GM21423 (cell line): ENCODE results near the gene OSBPL2.

ENCODE experiments used
- ATAC-seq: cut with Tn5 transposase; IDR thresholded peaks from one replicate; pipeline ENCODE4 v1.9.1; 2021; ENCODE audit warnings: mild to moderate bottlenecking, moderate library complexity; ENCODE audit not compliant: unreplicated experiment

The OSBPL2 gene

GRCh38 chr20:62237801-62238568 lies at the start of gene OSBPL2:
Gene OSBPL2, plus strand, starts transcription at chr20:62238521. Its CDS starts 17,664 bp downstream, at chr20:62256185.
- peak; percentile 98 for ATAC-seq

- no peak for ATAC-seq
Measured at GRCh38 chr20:62190639-62191411, 47.5 kb upstream of the OSBPL2 start.

- no peak for ATAC-seq
Measured at GRCh38 chr20:62191781-62192559, 46.4 kb upstream of the OSBPL2 start.

GRCh38 chr20:62192635-62193034 lies 45.7 kb upstream of the OSBPL2 start:
- ATAC-seq = no peak

- ATAC-seq = no peak
Measured at GRCh38 chr20:62193079-62194025, 45.0 kb upstream of the OSBPL2 start.

- ATAC-seq = no peak
Measured at GRCh38 chr20:62195075-62195405, 43.3 kb upstream of the OSBPL2 start.

- ATAC-seq = no peak
Measured at GRCh38 chr20:62195736-62196135, 42.6 kb upstream of the OSBPL2 start.

- ATAC-seq = no peak
Measured at GRCh38 chr20:62196286-62196685, 42.0 kb upstream of the OSBPL2 start.

- no peak for ATAC-seq
Measured at GRCh38 chr20:62197311-62197710, 41.0 kb upstream of the OSBPL2 start.

GRCh38 chr20:62197801-62198200 lies 40.5 kb upstream of the OSBPL2 start:
- ATAC-seq = no peak

- ATAC-seq = no peak
Measured at GRCh38 chr20:62198496-62198895, 39.8 kb upstream of the OSBPL2 start.

GRCh38 chr20:62198931-62199330 lies 39.4 kb upstream of the OSBPL2 start:
- no peak for ATAC-seq

GRCh38 chr20:62200491-62201172 lies 37.7 kb upstream of the OSBPL2 start:
- no peak for ATAC-seq

- ATAC-seq = peak; percentile 76
Measured at GRCh38 chr20:62201173-62202082, 36.9 kb upstream of the OSBPL2 start.

GRCh38 chr20:62202083-62202395 lies 36.3 kb upstream of the OSBPL2 start:
- ATAC-seq = no peak

GRCh38 chr20:62202676-62203377 lies 35.5 kb upstream of the OSBPL2 start:
- ATAC-seq = no peak

- ATAC-seq = no peak
Measured at GRCh38 chr20:62203378-62204030, 34.8 kb upstream of the OSBPL2 start.
